Bronchus fibroblast of lung (primary cell): ENCODE data around the gene LOXL3. TPM values are rescaled to one million over a fixed set of nuclear protein-coding genes. Genes with fewer than 3 reads are reported as not detected.

Source experiments
- total RNA-seq: library from RNA; depleted of rRNA; stranded (reverse); fragments of >200 nt; gene quantifications from 2 replicates; pipeline ENCODE4 v1.2.3, GENCODE V29; 2015

LOXL3 gene
- total RNA-seq = 10.1 and 10.7 TPM in 2 replicates

DNA sequence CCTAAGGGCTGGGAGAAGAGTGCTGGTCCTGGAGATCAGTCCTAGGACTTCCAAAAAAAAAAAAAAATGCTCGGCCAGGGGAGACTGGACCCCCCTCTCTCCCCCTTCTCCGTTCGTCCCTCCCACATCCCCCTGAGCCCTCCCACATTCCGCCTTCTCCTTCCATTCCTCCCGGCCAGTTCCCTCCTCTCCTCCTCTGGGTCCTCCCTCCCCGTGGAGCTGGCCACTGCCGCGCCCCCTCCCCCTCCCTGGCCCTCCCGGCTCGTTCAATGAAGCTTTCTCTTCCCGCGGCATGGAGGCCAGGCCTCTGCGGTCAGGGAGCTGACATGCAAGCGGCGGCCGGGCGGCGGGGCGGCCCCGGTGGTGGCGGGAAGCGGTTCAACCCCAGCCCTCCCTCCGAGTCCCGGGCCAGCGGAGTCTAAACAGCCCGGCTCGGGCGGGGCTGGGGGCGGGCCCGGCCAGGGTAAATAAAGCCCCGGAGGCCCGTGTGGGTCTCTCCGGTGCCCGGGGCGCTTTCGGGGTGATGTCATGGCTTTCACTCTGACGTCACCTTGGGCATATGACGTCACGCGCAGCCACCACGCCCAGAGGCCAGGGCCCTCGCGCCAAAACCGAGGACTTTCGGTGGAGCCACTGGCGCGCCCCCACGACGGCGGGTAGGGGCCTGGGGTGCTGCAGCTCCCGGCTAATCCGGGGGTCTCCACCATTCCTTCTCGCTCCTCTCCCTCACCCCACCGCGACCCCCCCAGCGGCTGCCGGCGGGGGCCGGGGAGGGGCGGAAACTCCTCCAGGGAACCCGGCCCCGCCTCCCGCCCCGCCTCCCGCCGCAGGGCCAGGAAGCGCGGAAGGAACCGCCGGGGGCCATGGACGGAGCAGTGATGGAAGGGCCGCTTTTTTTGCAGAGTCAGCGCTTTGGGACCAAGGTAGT is at the start of gene LOXL3, which contains the start of gene DOK1:
Gene LOXL3 (minus strand): TSS at position 51 of the 928 bp plus-strand sequence. CDS start 1,308 bp downstream, outside the sequence.
Gene DOK1 (plus strand): TSS at position 829 of the 928 bp plus-strand sequence. CDS start 35 bp downstream, at position 864.

GRCh38 chr2:74529357-74530238 is 24.1 kb downstream of the LOXL3 start, which contains the start of the genes AUP1 and HTRA2:
AUP1 (minus strand) TSS chr2:74529706; CDS start chr2:74529629, 77 bp downstream.
HTRA2 (plus strand) TSS chr2:74529933; CDS start chr2:74530007, 74 bp downstream.

DNA sequence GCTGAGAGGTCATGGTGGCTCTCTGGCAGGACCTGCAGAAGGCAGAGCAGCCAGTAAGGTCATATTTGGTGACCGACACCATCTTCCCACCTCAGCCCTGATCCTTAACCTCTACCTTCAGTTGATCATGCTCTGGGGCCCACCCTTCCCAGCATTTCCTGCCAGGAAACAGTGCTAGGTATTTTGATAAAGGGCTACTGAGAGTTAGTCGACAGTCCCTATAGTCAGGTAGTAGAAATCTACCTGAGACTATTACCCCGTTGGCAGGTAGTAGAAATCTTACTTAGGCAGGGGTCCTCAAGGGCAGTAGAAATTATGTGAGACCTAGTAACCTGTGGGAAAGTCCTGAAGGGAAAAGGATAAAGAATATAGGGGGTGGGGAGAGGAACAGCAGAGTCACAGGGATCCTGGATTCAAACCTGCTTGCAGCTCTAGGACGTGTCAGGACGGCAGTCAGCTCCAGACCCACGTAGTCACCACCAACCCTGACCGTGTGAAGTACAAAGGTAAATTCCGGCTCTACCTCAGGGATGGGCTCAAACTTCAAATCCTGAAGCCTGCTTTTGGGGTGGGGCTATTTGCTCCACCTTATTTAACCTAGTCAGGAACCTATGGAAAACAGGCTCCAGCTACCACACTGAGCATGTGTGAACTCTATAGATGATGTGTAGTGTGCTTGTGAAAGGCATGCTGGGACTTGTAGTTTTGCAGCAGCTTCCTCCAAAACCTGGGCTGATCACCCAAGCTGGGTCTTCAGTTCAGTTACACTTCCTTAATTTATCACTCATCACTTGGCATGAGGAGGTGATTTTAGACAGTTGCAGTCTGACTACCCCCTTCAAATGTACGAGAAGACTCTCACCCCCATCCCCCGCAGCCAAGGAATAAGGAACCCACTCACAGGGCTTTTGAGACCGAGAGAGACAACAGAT is 27.8 kb downstream of the LOXL3 start, which contains the start of gene DQX1:
Gene DQX1 (minus strand): TSS at position 515 of the 932 bp plus-strand sequence. CDS start 502 bp downstream, at position 13.

GRCh38 chr2:74514368-74515270 is 39.1 kb downstream of the LOXL3 start, which contains the start of gene TLX2:
TLX2 (plus strand) TSS chr2:74514450; CDS start chr2:74514807, 357 bp downstream.

DNA sequence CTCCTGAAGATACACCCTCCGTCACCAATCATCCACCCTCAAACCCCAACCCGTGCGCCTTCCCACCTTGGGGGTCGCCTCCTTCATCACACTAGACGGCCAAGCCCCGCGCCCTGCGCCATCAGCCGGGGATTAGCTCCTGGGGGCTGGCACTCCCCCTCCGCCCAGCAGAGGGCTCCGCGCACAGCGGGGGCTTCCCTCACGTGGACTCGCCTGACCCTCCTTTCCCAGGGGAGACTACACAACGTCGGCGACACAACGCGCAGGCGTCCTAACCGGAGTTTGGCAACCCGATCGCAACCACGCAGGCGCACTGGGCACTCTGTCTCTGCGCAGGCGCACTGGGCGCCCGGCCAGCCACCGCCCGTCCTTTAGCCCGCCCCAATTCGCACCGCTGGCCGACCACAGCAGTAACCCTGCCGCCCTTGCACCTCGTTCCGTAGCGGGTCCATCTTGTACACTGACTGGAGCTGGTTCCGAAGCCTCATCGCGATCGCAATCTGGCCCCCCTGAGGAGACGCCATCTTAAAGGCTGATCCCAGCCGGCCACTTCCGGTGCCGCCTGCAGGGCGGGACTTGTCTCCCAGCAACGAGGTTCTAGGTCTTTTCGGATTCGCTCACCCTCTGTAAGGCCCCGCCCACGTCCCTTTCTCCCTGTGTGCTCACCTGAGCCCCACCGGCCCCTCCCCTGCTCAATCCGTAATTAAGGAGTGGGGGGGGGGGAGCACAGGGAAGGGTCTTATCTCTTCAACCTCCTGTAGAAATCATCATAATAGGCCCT is 46.4 kb downstream of the LOXL3 start, which contains the start of gene PCGF1:
Gene PCGF1 (minus strand): TSS at position 551 of the 781 bp plus-strand sequence. CDS start 27 bp downstream, at position 524.

GRCh38 chr2:74499267-74499939 is 54.3 kb downstream of the LOXL3 start, which contains the start of gene LBX2:
LBX2 (minus strand) TSS chr2:74499603; CDS start chr2:74499537, 66 bp downstream.

GRCh38 chr2:74482801-74483674 is 70.7 kb downstream of the LOXL3 start, which contains the start of the genes CCDC142 and TTC31:
CCDC142 (minus strand) TSS chr2:74482998; CDS start chr2:74482837, 161 bp downstream.
TTC31 (plus strand) TSS chr2:74483081; CDS start chr2:74483096, 15 bp downstream.

Other genes starting within 250 kb of the LOXL3 start
- under 0.01 TPM in 1 of 2 replicates, not detected in the other for gene SLC4A5, start 210.5 kb downstream of the LOXL3 start, total RNA-seq
- 97.1 and 102 TPM in 2 replicates for gene DCTN1, start 173.6 kb downstream of the LOXL3 start, total RNA-seq
- 2.4 and 3.7 TPM in 2 replicates for gene C2orf81, start 132.3 kb downstream of the LOXL3 start, total RNA-seq
- 58.3 and 76.0 TPM in 2 replicates for gene WDR54, start 132.2 kb downstream of the LOXL3 start, total RNA-seq
- gene RTKN, start 112.0 kb downstream of the LOXL3 start, total RNA-seq = 14.0 and 17.0 TPM in 2 replicates
- gene INO80B, start 98.9 kb downstream of the LOXL3 start, total RNA-seq = 15.5 and 21.4 TPM in 2 replicates
- gene WBP1, start 95.5 kb downstream of the LOXL3 start, total RNA-seq = 81.7 and 84.0 TPM in 2 replicates
- 58.9 and 61.0 TPM in 2 replicates for gene MOGS, start 88.6 kb downstream of the LOXL3 start, total RNA-seq
- 44.2 and 45.5 TPM in 2 replicates for gene MRPL53, start 81.3 kb downstream of the LOXL3 start, total RNA-seq
- 6.4 and 10.6 TPM in 2 replicates for gene CCDC142, start 70.9 kb downstream of the LOXL3 start, total RNA-seq
- gene TTC31, start 70.9 kb downstream of the LOXL3 start, total RNA-seq = 20.8 and 21.4 TPM in 2 replicates
- 1.3 and 3.4 TPM in 2 replicates for gene LBX2, start 54.3 kb downstream of the LOXL3 start, total RNA-seq
- 16.6 and 18.3 TPM in 2 replicates for gene PCGF1, start 46.2 kb downstream of the LOXL3 start, total RNA-seq
- 0.15 and 0.34 TPM in 2 replicates for gene TLX2, start 39.5 kb downstream of the LOXL3 start, total RNA-seq
- not detected in 2 replicates for gene DQX1, start 27.7 kb downstream of the LOXL3 start, total RNA-seq
- 84.2 and 87.9 TPM in 2 replicates for gene AUP1, start 24.2 kb downstream of the LOXL3 start, total RNA-seq
- gene HTRA2, start 24.0 kb downstream of the LOXL3 start, total RNA-seq = 31.4 and 36.4 TPM in 2 replicates
- 20.1 and 23.0 TPM in 2 replicates for gene DOK1, start 778 bp upstream of the LOXL3 start, total RNA-seq
- not detected in 2 replicates for gene M1AP, start 94.4 kb upstream of the LOXL3 start, total RNA-seq
- 5.4 and 5.5 TPM in 2 replicates for gene SEMA4F, start 100.3 kb upstream of the LOXL3 start, total RNA-seq